Type B pancreatic cell (in vitro differentiated cells): ENCODE data around the gene SLC2A4. TPM values are rescaled to one million over a fixed set of nuclear protein-coding genes. Genes with fewer than 3 reads are reported as not detected.

ENCODE experiments used
- DNase-seq: peaks from one replicate; pipeline ENCODE4 v3.0.0; 2021; ENCODE audit warnings: mixed read lengths; ENCODE audit not compliant: unreplicated experiment; ENCODE audit errors: extremely low spot score
- H3K27ac Mint-ChIP-seq: 2 replicates; pipeline ENCODE4 v1.8.0; 2021; ENCODE audit warnings: mild to moderate bottlenecking, mixed read lengths
- H3K27me3 Mint-ChIP-seq: 2 replicates; pipeline ENCODE4 v1.8.0; 2021; ENCODE audit warnings: mixed read lengths
- H3K36me3 Mint-ChIP-seq: 2 replicates; pipeline ENCODE4 v1.8.0; 2021; ENCODE audit warnings: mixed read lengths
- H3K4me1 Mint-ChIP-seq: one replicate; pipeline ENCODE4 v1.8.0; 2021; ENCODE audit warnings: mixed read lengths; ENCODE audit not compliant: unreplicated experiment
- H3K4me3 Mint-ChIP-seq: 2 replicates; pipeline ENCODE4 v1.8.0; 2021; ENCODE audit warnings: mild to moderate bottlenecking, mixed read lengths
- H3K9me3 Mint-ChIP-seq: 2 replicates; pipeline ENCODE4 v1.8.0; 2021; ENCODE audit warnings: mixed read lengths
- long read RNA-seq: library from polyadenylated mRNA; unstranded; transcript quantifications from one replicate; pipeline ENCODE4 v2.0.0, GENCODE V29; 2020
- total RNA-seq: library from RNA; stranded (reverse); gene quantifications from 2 replicates; pipeline ENCODE4 v1.2.1, GENCODE V29; 2021; ENCODE audit warnings: low replicate concordance
- TF ChIP-seq, protein P1 (sequence below): fragments of 200-600 bp; sonication (generic); conservative IDR thresholded peaks from 2 replicates; pipeline ENCODE4 v1.5.0; 2021; ENCODE audit warnings: antibody characterized with exemption, mild to moderate bottlenecking

Gene SLC2A4
- 1.2 and 4.0 TPM in 2 replicates for total RNA-seq
- long read RNA-seq, result 0 reads

DNA sequence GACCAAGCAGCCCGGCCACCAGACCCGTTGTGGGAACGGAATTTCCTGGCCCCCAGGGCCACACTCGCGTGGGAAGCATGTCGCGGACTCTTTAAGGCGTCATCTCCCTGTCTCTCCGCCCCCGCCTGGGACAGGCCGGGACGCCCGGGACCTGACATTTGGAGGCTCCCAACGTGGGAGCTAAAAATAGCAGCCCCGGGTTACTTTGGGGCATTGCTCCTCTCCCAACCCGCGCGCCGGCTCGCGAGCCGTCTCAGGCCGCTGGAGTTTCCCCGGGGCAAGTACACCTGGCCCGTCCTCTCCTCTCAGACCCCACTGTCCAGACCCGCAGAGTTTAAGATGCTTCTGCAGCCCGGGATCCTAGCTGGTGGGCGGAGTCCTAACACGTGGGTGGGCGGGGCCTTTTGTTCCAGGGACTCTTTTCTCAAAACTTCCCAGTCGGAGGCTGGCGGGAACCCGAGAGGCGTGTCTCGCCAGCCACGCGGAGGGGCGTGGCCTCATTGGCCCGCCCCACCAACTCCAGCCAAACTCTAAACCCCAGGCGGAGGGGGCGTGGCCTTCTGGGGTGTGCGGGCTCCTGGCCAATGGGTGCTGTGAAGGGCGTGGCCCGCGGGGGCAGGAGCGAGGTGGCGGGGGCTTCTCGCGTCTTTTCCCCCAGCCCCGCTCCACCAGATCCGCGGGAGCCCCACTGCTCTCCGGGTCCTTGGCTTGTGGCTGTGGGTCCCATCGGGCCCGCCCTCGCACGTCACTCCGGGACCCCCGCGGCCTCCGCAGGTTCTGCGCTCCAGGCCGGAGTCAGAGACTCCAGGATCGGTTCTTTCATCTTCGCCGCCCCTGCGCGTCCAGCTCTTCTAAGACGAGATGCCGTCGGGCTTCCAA is at the start of gene SLC2A4:
Gene SLC2A4, plus strand, starts transcription at position 645 of the 879 bp plus-strand sequence. Its CDS starts 217 bp downstream, at position 862.
- Mint-ChIP-seq H3K36me3 (no peaks in the 10 kb centered on the region), H3K4me1 (peaks cover 15% of the 10 kb centered on the region), H3K9me3 (no peaks in the 10 kb centered on the region), H3K27ac (peak within 1 kb of the TSS; percentile 83), H3K4me3 (peak within 1 kb of the TSS; percentile 88), H3K27me3 (peaks cover 6% of the 10 kb centered on the region)
- TF ChIP-seq, protein P1, sequence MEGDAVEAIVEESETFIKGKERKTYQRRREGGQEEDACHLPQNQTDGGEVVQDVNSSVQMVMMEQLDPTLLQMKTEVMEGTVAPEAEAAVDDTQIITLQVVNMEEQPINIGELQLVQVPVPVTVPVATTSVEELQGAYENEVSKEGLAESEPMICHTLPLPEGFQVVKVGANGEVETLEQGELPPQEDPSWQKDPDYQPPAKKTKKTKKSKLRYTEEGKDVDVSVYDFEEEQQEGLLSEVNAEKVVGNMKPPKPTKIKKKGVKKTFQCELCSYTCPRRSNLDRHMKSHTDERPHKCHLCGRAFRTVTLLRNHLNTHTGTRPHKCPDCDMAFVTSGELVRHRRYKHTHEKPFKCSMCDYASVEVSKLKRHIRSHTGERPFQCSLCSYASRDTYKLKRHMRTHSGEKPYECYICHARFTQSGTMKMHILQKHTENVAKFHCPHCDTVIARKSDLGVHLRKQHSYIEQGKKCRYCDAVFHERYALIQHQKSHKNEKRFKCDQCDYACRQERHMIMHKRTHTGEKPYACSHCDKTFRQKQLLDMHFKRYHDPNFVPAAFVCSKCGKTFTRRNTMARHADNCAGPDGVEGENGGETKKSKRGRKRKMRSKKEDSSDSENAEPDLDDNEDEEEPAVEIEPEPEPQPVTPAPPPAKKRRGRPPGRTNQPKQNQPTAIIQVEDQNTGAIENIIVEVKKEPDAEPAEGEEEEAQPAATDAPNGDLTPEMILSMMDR, result no peak
- peak; percentile 98 for DNase-seq

DNA sequence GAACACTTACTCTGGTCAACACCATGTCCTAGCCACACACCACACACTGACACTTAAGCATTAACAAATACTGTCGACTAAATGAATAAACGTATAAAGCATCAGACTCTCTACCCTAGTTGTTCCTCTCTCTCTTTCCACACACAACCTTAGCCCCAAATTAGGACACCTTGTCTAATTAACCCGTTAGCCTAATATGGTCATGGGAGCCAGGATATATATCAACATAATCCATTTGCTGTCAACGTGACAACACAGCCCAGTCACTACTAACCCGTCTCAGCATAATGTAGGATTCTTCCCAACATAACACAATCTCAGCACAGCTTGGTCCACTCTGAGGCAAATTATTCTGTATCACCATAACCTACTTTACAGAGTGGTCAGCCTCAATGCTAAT is 49.4 kb upstream of the SLC2A4 start:
- Mint-ChIP-seq H3K9me3 (no peaks in the 10 kb centered on the region), H3K27me3 (no peaks in the 10 kb centered on the region), H3K4me1 (peaks cover 27% of the 10 kb centered on the region), H3K4me3 (peak overlapping the region; percentile 50), H3K27ac (no peak overlapping the region), H3K36me3 (peaks cover 31% of the 10 kb centered on the region)
- TF ChIP-seq, protein P1, result no peak
- DNase-seq, result no peak

DNA sequence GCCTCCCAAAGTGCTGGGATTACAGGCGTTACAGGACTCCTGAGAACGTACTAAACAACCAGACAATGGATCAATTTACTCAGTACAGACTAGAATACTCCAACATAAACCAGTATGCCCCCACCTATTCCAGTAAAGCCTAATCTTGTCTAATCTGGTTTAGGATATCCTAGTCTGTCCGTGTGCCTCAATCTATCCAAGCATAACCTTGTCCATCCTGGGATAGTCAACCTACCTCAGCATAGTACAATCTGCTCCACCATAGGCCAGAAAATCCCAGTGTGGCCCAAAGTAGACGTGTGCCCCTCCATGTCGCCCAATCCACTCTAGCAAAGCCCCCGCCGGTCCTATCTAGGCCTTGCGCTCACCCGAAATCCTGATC is 47.8 kb upstream of the SLC2A4 start:
- DNase-seq, result no peak
- Mint-ChIP-seq H3K4me3 (peak overlapping the region; percentile 100), H3K4me1 (peaks cover 31% of the 10 kb centered on the region), H3K27me3 (no peaks in the 10 kb centered on the region), H3K9me3 (no peaks in the 10 kb centered on the region), H3K36me3 (peaks cover 28% of the 10 kb centered on the region), H3K27ac (peak overlapping the region; percentile 95)
- TF ChIP-seq, protein P1, result no peak

DNA sequence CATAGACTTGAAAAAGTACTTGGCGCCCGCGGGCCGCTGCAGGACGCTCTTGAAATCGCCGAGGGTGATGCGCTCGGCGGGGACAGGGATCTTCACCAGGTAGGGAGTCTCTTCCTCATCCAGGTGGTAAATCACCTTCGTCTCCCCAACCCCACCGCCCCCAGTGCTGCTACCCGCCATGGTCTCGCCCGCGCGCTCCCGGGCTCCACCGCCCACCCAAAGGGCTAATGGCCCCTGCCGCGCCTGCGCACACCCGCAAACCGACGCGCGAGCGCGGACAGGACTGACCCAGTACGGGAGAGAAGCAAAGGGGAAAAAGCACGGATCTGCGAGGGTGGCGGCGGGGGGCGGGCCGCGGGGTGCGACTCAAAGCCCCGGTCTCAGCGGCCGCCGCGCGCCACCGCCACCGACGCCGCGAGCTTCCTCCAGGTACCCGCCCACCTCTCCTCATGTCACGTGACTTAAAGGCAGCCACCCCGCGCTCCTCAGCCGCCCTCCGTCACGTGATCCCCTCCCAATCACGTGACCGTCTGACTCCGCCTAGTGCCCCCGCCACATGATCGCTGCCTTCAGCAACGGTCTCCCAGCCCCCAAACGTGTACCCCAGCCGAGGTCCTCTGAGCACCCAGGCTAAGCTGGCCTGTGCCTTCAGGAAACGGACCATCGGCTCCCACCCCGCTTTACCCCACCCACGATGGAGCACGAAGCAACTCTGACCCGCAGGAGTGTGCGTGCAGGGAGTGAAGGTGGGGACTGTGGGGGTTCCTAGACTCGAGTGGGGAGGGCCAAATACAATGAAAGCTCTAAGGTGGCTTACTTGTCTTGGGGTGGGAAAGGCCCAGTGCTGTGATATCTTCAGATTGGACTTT is 47.2 kb upstream of the SLC2A4 start, which contains the start of gene DVL2:
Gene DVL2, minus strand, starts transcription at position 435 of the 869 bp plus-strand sequence. Its CDS starts 255 bp downstream, at position 180.
- TF ChIP-seq, protein P1, result no peak
- H3K4me1 Mint-ChIP-seq, result peaks cover 31% of the 10 kb centered on the region
- DNase-seq, result peak; percentile 96
- peak within 1 kb of the TSS; percentile 100 for H3K4me3 Mint-ChIP-seq
- no peaks in the 10 kb centered on the region for H3K9me3 Mint-ChIP-seq
- H3K36me3 Mint-ChIP-seq, result peaks cover 24% of the 10 kb centered on the region
- H3K27ac Mint-ChIP-seq, result peak within 1 kb of the TSS; percentile 95
- H3K27me3 Mint-ChIP-seq, result no peaks in the 10 kb centered on the region
